Endothelial cell of umbilical vein (primary cell): ENCODE data around the gene RPS6KA3. TPM values are rescaled to one million over a fixed set of nuclear protein-coding genes. Genes with fewer than 3 reads are reported as not detected.

ENCODE experiments used
- BruUV-seq: library from RNA; stranded (reverse); fragments of 400-500 nt; replicated peaks from 2 replicates; lab custom pipeline; 2021; lab: Mats Ljungman, UMichigan
- CTCF ChIA-PET: fragments of 300-600, 350-600 bp; sonication (Branson Sonifier 250); formaldehyde crosslinking; loops from one replicate; lab custom pipeline; 2021; ENCODE audit warnings: antibody characterized with exemption, inconsistent platforms; lab: Charles Lee
- POLR2A ChIA-PET: fragments of 300-600, 350-600 bp; sonication (Branson Sonifier 250); formaldehyde crosslinking; loops from one replicate; lab custom pipeline; 2021; ENCODE audit warnings: antibody characterized with exemption, inconsistent platforms; lab: Charles Lee
- DNase-seq: peaks from one replicate; pipeline ENCODE4 v3.0.0-alpha.2; 2011; ENCODE audit warnings: low read depth, low spot score
- FAIRE-seq: peaks from 2 replicates; lab custom pipeline; 2011; peaks lifted over from hg19 to GRCh38; lab: Jason Lieb, UNC
- H2AFZ ChIP-seq: 2 replicates; pipeline ENCODE4 v1.6.0; 2012; ENCODE audit warnings: low read depth, low read length, control low read depth, inconsistent platforms
- H3K27ac ChIP-seq: 2 replicates; pipeline ENCODE4 v1.5.1; 2011; ENCODE audit warnings: low read depth, mild to moderate bottlenecking, control low read depth, low read length, moderate library complexity; ENCODE audit not compliant: insufficient read depth
- H3K27me3 ChIP-seq, 2 experiments: 2 replicates each; pipeline versions ENCODE4 v1.6.0 to v1.6.1; 2011; ENCODE audit warnings: low read length in 2 of 2, mixed read lengths in 1 of 2; ENCODE audit not compliant: control insufficient read depth in 2 of 2, insufficient read depth in 2 of 2
- H3K36me3 ChIP-seq, 2 experiments: 2 replicates in 1 of 2; 3 replicates in 1 of 2; pipeline ENCODE4 v1.5.1; 2011; ENCODE audit warnings: low read length in 2 of 2, mild to moderate bottlenecking in 1 of 2, moderate library complexity in 1 of 2; ENCODE audit not compliant: control insufficient read depth in 2 of 2, insufficient read depth in 2 of 2; ENCODE audit errors: extremely low read depth in 1 of 2
- H3K4me1 ChIP-seq: 3 replicates; pipeline ENCODE4 v1.5.1; 2011; ENCODE audit warnings: mild to moderate bottlenecking, low read length; ENCODE audit not compliant: control insufficient read depth, insufficient read depth; ENCODE audit errors: extremely low read depth
- H3K4me2 ChIP-seq: 2 replicates; pipeline ENCODE4 v1.6.1; 2011; ENCODE audit warnings: low read length, control low read depth, mixed read lengths; ENCODE audit not compliant: insufficient read depth
- H3K4me3 ChIP-seq, 3 experiments: fragments of 200-600 bp in 1 of 3; sonication (generic), shearing (Covaris generic) in 1 of 3; replicated peaks in 1 of 3; 2 replicates each; pipeline ENCODE4 v1.5.1; 2011 to 2016; ENCODE audit warnings: control low read depth in 3 of 3, low read length in 3 of 3, mild to moderate bottlenecking in 2 of 3, inconsistent platforms in 1 of 3, low read depth in 1 of 3, moderate library complexity in 1 of 3; ENCODE audit not compliant: insufficient read depth in 1 of 3
- H3K79me2 ChIP-seq: 2 replicates; pipeline ENCODE4 v1.6.0; 2012; ENCODE audit warnings: low read length, inconsistent platforms; ENCODE audit not compliant: control insufficient read depth, insufficient read depth
- H3K9ac ChIP-seq: replicated peaks from 2 replicates; pipeline ENCODE3; 2011; ENCODE audit warnings: low read length, control low read depth; ENCODE audit not compliant: insufficient read depth; ENCODE audit errors: extremely low read depth
- H3K9me1 ChIP-seq: replicated peaks from 3 replicates; pipeline ENCODE4 v1.6.0; 2011; ENCODE audit warnings: mild to moderate bottlenecking, low read length; ENCODE audit not compliant: control insufficient read depth, insufficient read depth; ENCODE audit errors: extremely low read depth
- H3K9me3 ChIP-seq: replicated peaks from 2 replicates; pipeline ENCODE4 v1.5.1; 2012; ENCODE audit warnings: low read length, inconsistent platforms; ENCODE audit not compliant: control insufficient read depth, insufficient read depth
- H4K20me1 ChIP-seq: replicated peaks from 2 replicates; pipeline ENCODE3; 2011; ENCODE audit warnings: mild to moderate bottlenecking, low read length; ENCODE audit not compliant: control insufficient read depth, insufficient read depth; ENCODE audit errors: extremely low read depth
- EZH2 ChIP-seq: IDR thresholded peaks from 2 replicates; pipeline ENCODE4 v1.6.1; 2012; ENCODE audit warnings: borderline replicate concordance, low read depth, mild to moderate bottlenecking, moderate library complexity, low read length, inconsistent platforms; ENCODE audit not compliant: severe bottlenecking
- FOS ChIP-seq: IDR thresholded peaks from 2 replicates; pipeline ENCODE4 v1.6.1; 2011; ENCODE audit warnings: mild to moderate bottlenecking, low read length, moderate library complexity, borderline replicate concordance; ENCODE audit not compliant: insufficient read depth
- GATA2 ChIP-seq: IDR thresholded peaks from 2 replicates; pipeline ENCODE4 v1.7.0; 2011; ENCODE audit warnings: low read depth, mild to moderate bottlenecking, moderate library complexity, mixed read lengths, low read length; ENCODE audit not compliant: insufficient read length, insufficient read depth
- JUN ChIP-seq: IDR thresholded peaks from 2 replicates; pipeline ENCODE4 v1.6.1; 2011; ENCODE audit warnings: borderline replicate concordance, low read depth; ENCODE audit not compliant: insufficient read length, insufficient read depth
- MYC ChIP-seq: IDR thresholded peaks from one replicate; pipeline ENCODE4 v1.6.1; 2011; ENCODE audit warnings: mild to moderate bottlenecking, low read depth, low read length
- POLR2A ChIP-seq: IDR thresholded peaks from 2 replicates; pipeline ENCODE4 v1.6.1; 2012; ENCODE audit warnings: low read depth, mild to moderate bottlenecking, control low read depth, low read length
- POLR2AphosphoS5 ChIP-seq: IDR thresholded peaks from 2 replicates; pipeline ENCODE4 v1.6.1; 2012; ENCODE audit warnings: low read depth, mild to moderate bottlenecking, control low read depth, low read length, moderate library complexity; ENCODE audit not compliant: insufficient read depth
- dilution Hi-C: fragments of 300-500 bp; cut with MboI; formaldehyde crosslinking; loops from one replicate; pipeline ENCODE4 v1.15.0; 2019; ENCODE audit warnings: low sequenced_read_pairs; ENCODE audit not compliant: extremely low pct_ligation_motif_present
- intact Hi-C: fragments of 100-400 bp; cut with micrococcal nuclease; formaldehyde crosslinking; loops from one replicate; pipeline ENCODE4 v1.10.0; 2022
- polyA plus RNA-seq, 4 experiments: library from polyadenylated mRNA; depleted of rRNA in 3 of 4; stranded (reverse) in 3 of 4; unstranded in 1 of 4; fragments of >200 nt; gene quantifications; 2 replicates each; pipeline versions ENCODE4 v1.2.1 to v1.2.3, GENCODE V29; 2011 to 2012; ENCODE audit warnings: missing spikeins in 1 of 4
- total RNA-seq: library from RNA; stranded (reverse); gene quantifications from 2 replicates; pipeline ENCODE4 v1.2.3, GENCODE V29; 2021
- TF ChIP-seq, protein P1 (sequence below), 2 donors: IDR thresholded peaks; 1 replicate in 1 of 2; 2 replicates in 1 of 2; pipeline ENCODE4 v1.5.1; 2011; ENCODE audit warnings: low read length in 2 of 2, mild to moderate bottlenecking in 2 of 2, moderate library complexity in 2 of 2, control low read depth in 1 of 2, inconsistent platforms in 1 of 2, low read depth in 1 of 2; ENCODE audit not compliant: insufficient read depth in 1 of 2; ENCODE audit errors: extremely low read depth in 1 of 2
- TF ChIP-seq, protein P2 (sequence below): IDR thresholded peaks from 2 replicates; pipeline ENCODE4 v1.6.1; 2011; ENCODE audit not compliant: insufficient read depth, insufficient read length

RPS6KA3 gene
- total and polyA plus RNA-seq, 2 donors (not counting 3 experiments of a cell fraction or from before 2014, with no cell fraction given): 24.4 to 61.6 TPM

- dilution Hi-C loops: no loop called here
- no TSS peak for BruUV-seq
- Histone ChIP-seq H3K27me3 (no peaks in the 10 kb centered on the region), H3K9me1 (no peaks in the 10 kb centered on the region), H3K4me3 (no peak overlapping the region), H4K20me1 (no peaks in the 10 kb centered on the region), H3K27ac (no peak overlapping the region), H3K4me2 (no peak overlapping the region), H3K9me3 (no peaks in the 10 kb centered on the region), H2AFZ (no peak overlapping the region), H3K4me1 (no peaks in the 10 kb centered on the region), H3K79me2 (peaks cover 12% of the 10 kb centered on the region), H3K36me3 (no peaks in the 10 kb centered on the region), H3K9ac (no peak overlapping the region)
- intact Hi-C loops: no loop called here
- TF ChIP-seq GATA2 (no peak), POLR2A (no peak), POLR2AphosphoS5 (no peak), MYC (no peak), JUN (no peak), EZH2 (no peak), FOS (no peak)
- TF ChIP-seq, protein P1, sequence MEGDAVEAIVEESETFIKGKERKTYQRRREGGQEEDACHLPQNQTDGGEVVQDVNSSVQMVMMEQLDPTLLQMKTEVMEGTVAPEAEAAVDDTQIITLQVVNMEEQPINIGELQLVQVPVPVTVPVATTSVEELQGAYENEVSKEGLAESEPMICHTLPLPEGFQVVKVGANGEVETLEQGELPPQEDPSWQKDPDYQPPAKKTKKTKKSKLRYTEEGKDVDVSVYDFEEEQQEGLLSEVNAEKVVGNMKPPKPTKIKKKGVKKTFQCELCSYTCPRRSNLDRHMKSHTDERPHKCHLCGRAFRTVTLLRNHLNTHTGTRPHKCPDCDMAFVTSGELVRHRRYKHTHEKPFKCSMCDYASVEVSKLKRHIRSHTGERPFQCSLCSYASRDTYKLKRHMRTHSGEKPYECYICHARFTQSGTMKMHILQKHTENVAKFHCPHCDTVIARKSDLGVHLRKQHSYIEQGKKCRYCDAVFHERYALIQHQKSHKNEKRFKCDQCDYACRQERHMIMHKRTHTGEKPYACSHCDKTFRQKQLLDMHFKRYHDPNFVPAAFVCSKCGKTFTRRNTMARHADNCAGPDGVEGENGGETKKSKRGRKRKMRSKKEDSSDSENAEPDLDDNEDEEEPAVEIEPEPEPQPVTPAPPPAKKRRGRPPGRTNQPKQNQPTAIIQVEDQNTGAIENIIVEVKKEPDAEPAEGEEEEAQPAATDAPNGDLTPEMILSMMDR (IDR thresholded peaks at IDR 0.05; ENCODE audit: extremely low read depth in 1 of 2, insufficient read depth in 1 of 2, low read depth in 1 of 2, low read length in 2 of 2): no peak
- TF ChIP-seq, protein P2, sequence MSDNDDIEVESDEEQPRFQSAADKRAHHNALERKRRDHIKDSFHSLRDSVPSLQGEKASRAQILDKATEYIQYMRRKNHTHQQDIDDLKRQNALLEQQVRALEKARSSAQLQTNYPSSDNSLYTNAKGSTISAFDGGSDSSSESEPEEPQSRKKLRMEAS: no peak
- CTCF ChIA-PET: interaction anchor here (2.5 kb wide), 1 partner anchor 275 kb away, joined by 10 read pairs; no protein-coding TSS in a partner anchor
- POLR2A ChIA-PET: no interaction called here
- no peak for FAIRE-seq
- DNase-seq: no peak
Observed at GRCh38 chrX:20254712-20255299, 11.9 kb downstream of the RPS6KA3 start.
